NOMO-1 (cell line): ENCODE results near the gene C8A.
A peak's percentile ranks its signal among the peaks of the same experiment; 100 is the strongest.

Experiments used
- DNase-seq, 2 experiments: peaks; one replicate each; lab custom pipeline; 2025; ENCODE audit not compliant: unreplicated experiment in 2 of 2; lab: John Stamatoyannopoulos, UW

Gene C8A

GRCh38 chr1:56963667-56964066, 109.1 kb downstream of the C8A start:
- DNase-seq: peak in 1 of 2 experiments; percentile 19

GRCh38 chr1:56964349-56965017, 109.9 kb downstream of the C8A start:
- DNase-seq: no peak

- no peak for DNase-seq
These were observed 110.6 kb downstream of the C8A start for GRCh38 chr1:56965191-56965590.

GRCh38 chr1:56965916-56966697, 111.5 kb downstream of the C8A start, which contains the start of gene C8B:
Gene C8B (minus strand): TSS chr1:56966015. CDS start chr1:56965948, 67 bp downstream.
- no peak for DNase-seq

GRCh38 chr1:56966698-56966999, 112.1 kb downstream of the C8A start:
- no peak for DNase-seq

GRCh38 chr1:56967355-56967754, 112.8 kb downstream of the C8A start:
- DNase-seq: no peak
